OCI-LY3 (cell line): ENCODE results near the gene SOX15.
"Not testable (repeated sequence)": the region's sequence is repeated elsewhere in the genome, so short reads cannot be mapped to it uniquely, and the experiment has no call there.

Experiments
- H2AFZ ChIP-seq: fragments of 200-600, 300-600 bp; shearing (Covaris generic); 2 replicates; pipeline ENCODE4 v1.6.0; 2014; ENCODE audit warnings: antibody characterized with exemption, low read depth, low read length
- H3K27ac ChIP-seq: fragments of 200-600, 300-600 bp; sonication (generic); 2 replicates; pipeline ENCODE4 v1.5.1; 2014; ENCODE audit warnings: mild to moderate bottlenecking, low read length, moderate library complexity, mixed read lengths
- H3K27me3 ChIP-seq: fragments of 200-600, 300-600 bp; sonication (generic); 2 replicates; pipeline ENCODE4 v1.6.1; 2014; ENCODE audit warnings: low read depth, low read length, mixed read lengths
- H3K36me3 ChIP-seq: fragments of 200-600, 300-600 bp; sonication (generic); replicated peaks from 2 replicates; pipeline ENCODE3; 2014; ENCODE audit warnings: low read depth, low read length, mixed read lengths
- H3K4me1 ChIP-seq: fragments of 300-600, 200-600 bp; sonication (generic); 2 replicates; pipeline ENCODE4 v1.6.1; 2014; ENCODE audit warnings: low read length, mixed read lengths
- H3K4me2 ChIP-seq: fragments of 200-600, 300-600 bp; sonication (generic); 2 replicates; pipeline ENCODE4 v1.6.1; 2014; ENCODE audit warnings: low read length, mixed read lengths
- H3K4me3 ChIP-seq: fragments of 300-600, 200-600 bp; sonication (generic); 2 replicates; pipeline ENCODE4 v1.5.1; 2014; ENCODE audit warnings: antibody characterized with exemption, mild to moderate bottlenecking, low read length, moderate library complexity
- H3K79me2 ChIP-seq: fragments of 300-600, 200-600 bp; shearing (Covaris generic); 2 replicates; pipeline ENCODE4 v1.6.1; 2014; ENCODE audit warnings: mild to moderate bottlenecking, low read length, mixed read lengths
- H3K9ac ChIP-seq: fragments of 300-600, 200-600 bp; shearing (Covaris generic); 2 replicates; pipeline ENCODE4 v1.6.0; 2014; ENCODE audit warnings: mild to moderate bottlenecking, low read length, moderate library complexity
- H3K9me3 ChIP-seq: fragments of 200-600, 300-600 bp; shearing (Covaris generic); 2 replicates; pipeline ENCODE4 v1.6.1; 2014; ENCODE audit warnings: low read length, mixed read lengths; ENCODE audit not compliant: insufficient read depth
- H4K20me1 ChIP-seq: fragments of 200-600, 300-600 bp; sonication (generic); 2 replicates; pipeline ENCODE4 v1.6.1; 2016; ENCODE audit warnings: low read length, mixed read lengths; ENCODE audit not compliant: insufficient read depth
- EZH2phosphoT487 ChIP-seq: fragments of 200-600 bp; shearing (Covaris generic); IDR thresholded peaks from 2 replicates; pipeline ENCODE4 v1.6.1; 2018; ENCODE audit warnings: antibody characterized with exemption, mixed run types, low read depth
- TF ChIP-seq, protein P1 (sequence below): fragments of 200-600, 300-600 bp; sonication (generic); IDR thresholded peaks from 2 replicates; pipeline ENCODE4 v1.5.1; 2014; ENCODE audit warnings: antibody characterized with exemption, low read length, low read depth

SOX15 gene

DNA sequence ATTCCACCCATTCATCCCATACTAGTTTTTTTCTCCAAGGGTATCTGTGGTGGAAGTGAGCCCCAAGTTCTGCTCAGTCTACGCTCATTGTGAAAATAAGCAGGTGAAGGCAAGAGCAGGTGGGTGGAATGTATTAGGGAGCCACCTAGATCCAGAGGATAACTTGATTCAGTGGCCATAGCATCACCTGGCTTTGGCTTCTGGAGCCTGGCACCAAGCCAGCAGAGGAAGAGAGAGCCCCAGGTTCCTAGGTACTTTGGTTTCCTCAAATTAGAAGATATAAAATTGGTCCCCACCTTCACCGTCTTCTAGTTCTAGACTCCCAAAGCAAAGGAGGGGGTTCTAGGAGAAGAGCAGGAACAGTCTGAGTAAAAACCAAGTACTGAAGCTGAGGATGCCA lies 20.7 kb upstream of the SOX15 start:
- Histone ChIP-seq H3K4me2 (no peak overlapping the region), H3K4me3 (no peak overlapping the region), H3K27me3 (no peaks in the 10 kb centered on the region), H3K27ac (no peak overlapping the region), H3K9ac (no peak overlapping the region), H3K36me3 (peaks cover 6% of the 10 kb centered on the region), H3K4me1 (peaks cover 11% of the 10 kb centered on the region), H3K9me3 (no peaks in the 10 kb centered on the region), H4K20me1 (peaks cover 6% of the 10 kb centered on the region; the same call in 1 of the 2 replicates), H2AFZ (no peak overlapping the region), H3K79me2 (peaks cover 35% of the 10 kb centered on the region)
- TF ChIP-seq, protein P1, sequence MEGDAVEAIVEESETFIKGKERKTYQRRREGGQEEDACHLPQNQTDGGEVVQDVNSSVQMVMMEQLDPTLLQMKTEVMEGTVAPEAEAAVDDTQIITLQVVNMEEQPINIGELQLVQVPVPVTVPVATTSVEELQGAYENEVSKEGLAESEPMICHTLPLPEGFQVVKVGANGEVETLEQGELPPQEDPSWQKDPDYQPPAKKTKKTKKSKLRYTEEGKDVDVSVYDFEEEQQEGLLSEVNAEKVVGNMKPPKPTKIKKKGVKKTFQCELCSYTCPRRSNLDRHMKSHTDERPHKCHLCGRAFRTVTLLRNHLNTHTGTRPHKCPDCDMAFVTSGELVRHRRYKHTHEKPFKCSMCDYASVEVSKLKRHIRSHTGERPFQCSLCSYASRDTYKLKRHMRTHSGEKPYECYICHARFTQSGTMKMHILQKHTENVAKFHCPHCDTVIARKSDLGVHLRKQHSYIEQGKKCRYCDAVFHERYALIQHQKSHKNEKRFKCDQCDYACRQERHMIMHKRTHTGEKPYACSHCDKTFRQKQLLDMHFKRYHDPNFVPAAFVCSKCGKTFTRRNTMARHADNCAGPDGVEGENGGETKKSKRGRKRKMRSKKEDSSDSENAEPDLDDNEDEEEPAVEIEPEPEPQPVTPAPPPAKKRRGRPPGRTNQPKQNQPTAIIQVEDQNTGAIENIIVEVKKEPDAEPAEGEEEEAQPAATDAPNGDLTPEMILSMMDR = no peak
- no peak for TF ChIP-seq EZH2phosphoT487

DNA sequence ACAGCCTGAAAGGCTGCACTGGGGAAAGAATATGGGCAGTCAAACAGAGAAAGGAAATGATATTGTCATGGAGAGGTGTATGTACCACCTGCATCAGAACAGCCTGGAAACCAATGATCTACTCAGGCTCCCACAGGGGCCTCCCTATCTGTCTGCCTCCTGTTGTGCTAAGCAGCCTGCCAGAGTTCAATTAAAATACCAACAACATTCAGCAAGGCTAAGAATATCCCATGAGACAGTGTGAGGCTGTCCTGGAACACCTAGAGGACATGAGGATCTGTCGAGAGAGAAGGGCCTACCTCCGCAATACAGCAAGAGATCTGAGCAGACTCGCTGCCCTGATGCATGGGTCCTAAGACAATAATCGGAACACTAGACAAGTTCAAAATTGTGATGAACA lies 16.4 kb upstream of the SOX15 start:
- H3K27ac ChIP-seq = no peak overlapping the region
- H3K4me2 ChIP-seq = no peak overlapping the region
- H3K9ac ChIP-seq = no peak overlapping the region
- peaks cover 11% of the 10 kb centered on the region for H3K36me3 ChIP-seq
- H3K9me3 ChIP-seq = no peaks in the 10 kb centered on the region
- TF ChIP-seq, protein P1 = no peak
- no peak for TF ChIP-seq EZH2phosphoT487
- 0 out of 2 replicates have a peak, but pooled peaks cover 8% of the 10 kb centered on the region for H3K79me2 ChIP-seq
- no peak overlapping the region for H3K4me3 ChIP-seq
- no peaks in the 10 kb centered on the region for H3K4me1 ChIP-seq
- H4K20me1 ChIP-seq = no peaks in the 10 kb centered on the region
- no peak overlapping the region for H2AFZ ChIP-seq
- H3K27me3 ChIP-seq = no peaks in the 10 kb centered on the region

DNA sequence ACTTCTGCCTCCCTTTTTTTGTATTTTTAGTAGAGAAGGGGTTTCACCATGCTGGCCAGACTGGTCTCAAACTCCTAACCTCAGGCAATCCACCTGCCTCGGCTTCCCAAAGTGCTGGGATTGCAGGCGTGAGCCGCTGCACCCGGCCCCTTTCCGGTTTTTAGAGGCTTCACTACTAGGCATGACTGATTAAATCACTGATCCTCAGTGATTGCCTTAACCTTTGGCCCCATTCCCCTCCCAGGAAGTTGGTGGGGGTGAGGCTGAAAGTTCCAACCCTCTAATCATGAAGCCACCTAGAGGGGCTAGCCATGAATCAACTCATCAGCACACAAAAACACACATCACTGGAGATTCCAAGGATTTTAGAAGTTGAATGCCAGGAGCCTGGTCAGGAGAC lies 7.7 kb upstream of the SOX15 start:
- H3K27me3 ChIP-seq, H3K4me3 ChIP-seq, H3K9ac ChIP-seq, H3K4me1 ChIP-seq, H3K27ac ChIP-seq, H4K20me1 ChIP-seq, H3K4me2 ChIP-seq, H3K36me3 ChIP-seq, H2AFZ ChIP-seq, H3K79me2 ChIP-seq, H3K9me3 ChIP-seq: not testable (repeated sequence)

DNA sequence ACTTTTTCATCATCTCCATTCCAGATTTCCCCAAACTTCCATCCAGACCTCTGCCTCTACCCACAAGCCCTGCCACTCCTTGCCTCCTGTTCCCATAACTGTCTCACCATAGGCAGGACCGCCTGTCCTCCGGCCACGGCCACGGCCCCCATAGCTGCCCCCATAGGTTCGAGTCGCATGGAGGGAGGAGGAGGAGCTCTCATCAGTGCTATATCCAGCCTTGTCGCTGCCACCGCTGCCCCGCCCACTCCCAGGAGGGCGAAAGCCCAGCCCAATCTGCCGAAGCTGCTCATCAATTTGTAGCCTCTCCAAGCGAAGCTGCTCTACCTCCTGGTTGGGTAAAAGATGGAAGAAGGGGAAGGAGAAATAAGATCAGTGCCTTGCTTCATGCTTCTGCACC lies 3.4 kb upstream of the SOX15 start:
- TF ChIP-seq, protein P1 = no peak
- Histone ChIP-seq H3K36me3 (peaks cover 5% of the 10 kb centered on the region), H3K9me3 (no peaks in the 10 kb centered on the region), H3K79me2 (no peaks in the 10 kb centered on the region), H3K27ac (no peak overlapping the region), H4K20me1 (no peaks in the 10 kb centered on the region), H3K9ac (no peak overlapping the region), H3K27me3 (no peaks in the 10 kb centered on the region), H3K4me1 (peaks cover 3% of the 10 kb centered on the region; the same call in 1 of the 2 replicates), H2AFZ (no peak overlapping the region), H3K4me3 (no peak overlapping the region), H3K4me2 (no peak overlapping the region)

DNA sequence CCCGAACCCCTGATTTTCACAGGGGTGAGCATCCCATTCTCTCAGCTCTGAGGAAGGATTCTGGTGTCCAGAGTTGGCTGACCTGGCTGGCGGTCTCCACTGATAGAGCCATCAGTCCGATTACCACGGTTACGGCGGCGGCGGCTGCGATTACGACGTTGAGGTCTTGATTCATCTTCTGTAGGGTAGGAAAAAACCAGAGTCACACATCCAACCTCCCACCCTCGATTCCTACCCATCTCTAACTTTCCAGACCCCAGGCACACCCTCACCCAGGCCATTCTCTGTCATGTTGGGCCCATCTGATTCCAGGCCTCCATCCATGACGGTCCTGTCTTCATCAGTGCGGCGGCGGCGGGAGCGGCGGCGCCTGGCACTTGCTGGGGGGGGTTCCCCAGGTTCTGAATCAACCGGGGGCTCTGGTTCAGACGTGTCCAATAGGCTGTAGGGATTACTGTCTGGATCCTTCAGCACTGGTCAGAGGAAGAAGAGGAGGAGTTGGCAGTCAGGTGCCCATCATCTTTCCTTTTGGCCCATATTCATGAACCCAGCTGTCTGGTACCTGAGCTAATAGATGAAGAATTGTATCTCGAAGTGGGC lies 2.6 kb upstream of the SOX15 start:
- Histone ChIP-seq H3K36me3 (peaks cover 5% of the 10 kb centered on the region), H3K27me3 (no peaks in the 10 kb centered on the region), H3K4me2 (no peak overlapping the region), H3K9ac (no peak overlapping the region), H3K4me3 (no peak overlapping the region), H3K27ac (no peak overlapping the region), H3K4me1 (peaks cover 3% of the 10 kb centered on the region; the same call in 1 of the 2 replicates), H2AFZ (no peak overlapping the region), H3K9me3 (no peaks in the 10 kb centered on the region), H4K20me1 (no peaks in the 10 kb centered on the region), H3K79me2 (no peaks in the 10 kb centered on the region)
- TF ChIP-seq, protein P1 = no peak
- no peak for TF ChIP-seq EZH2phosphoT487
